ENCODE results near the gene IGLL5.
A peak's percentile ranks its signal among the peaks of the same experiment; 100 is the strongest.

IGLL5 gene

GRCh38 chr22:22939588-22940368, 52.2 kb downstream of the IGLL5 start:
- DNase-seq (ENCODE audit: extremely low read depth, low read depth) = no peak
- no peak overlapping the region for H3K4me3 ChIP-seq (replicated peaks; ENCODE audit: low read depth, low read length)
- TF ChIP-seq CTCF (IDR thresholded peaks at IDR 0.05; ENCODE audit: low read depth, low read length, missing control alignments) = no peak

- H3K4me3 ChIP-seq (replicated peaks; ENCODE audit: low read depth, low read length) = no peak overlapping the region
- DNase-seq (ENCODE audit: extremely low read depth, low read depth) = no peak
- no peak for TF ChIP-seq CTCF (IDR thresholded peaks at IDR 0.05; ENCODE audit: low read depth, low read length, missing control alignments)
Measured at GRCh38 chr22:22940961-22941605, 53.5 kb downstream of the IGLL5 start.

DNA sequence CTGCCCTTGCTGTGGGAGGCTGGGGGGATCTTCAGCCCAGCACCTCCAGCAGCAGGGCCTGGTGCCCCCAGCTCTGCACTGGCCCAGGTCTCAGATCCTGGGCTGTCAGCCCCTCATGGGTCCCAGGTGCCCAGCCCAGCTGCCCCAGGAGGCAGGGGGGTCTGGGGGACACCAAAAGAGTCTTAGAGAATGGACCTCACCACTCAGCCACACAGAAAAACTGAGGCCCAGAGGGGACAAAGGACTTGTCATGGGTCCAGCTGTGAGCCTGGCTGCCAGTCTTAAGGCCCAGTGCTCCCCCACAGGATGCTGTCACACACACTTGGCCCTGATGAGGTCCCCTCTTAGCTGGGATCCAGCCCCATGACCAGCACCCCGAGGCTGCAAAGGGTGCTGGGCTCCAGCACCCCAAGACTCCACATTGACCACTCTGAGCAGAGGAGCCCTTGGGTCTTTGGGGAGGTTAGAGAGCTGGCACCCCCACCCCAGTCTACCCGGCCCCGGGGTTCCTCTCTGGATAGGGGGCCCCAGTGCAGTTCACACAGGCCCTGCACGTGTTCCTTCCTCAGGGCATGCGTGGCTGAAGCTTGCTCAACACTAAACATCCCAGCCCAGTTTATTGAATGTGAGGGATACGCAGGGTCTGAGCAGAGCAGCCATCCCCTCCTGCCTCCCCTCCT, 54.4 kb downstream of the IGLL5 start:
- H3K4me3 ChIP-seq (replicated peaks; ENCODE audit: low read depth, low read length) = no peak overlapping the region
- DNase-seq (ENCODE audit: extremely low read depth, low read depth) = no peak
- TF ChIP-seq CTCF (IDR thresholded peaks at IDR 0.05; ENCODE audit: low read depth, low read length, missing control alignments) = no peak

DNA sequence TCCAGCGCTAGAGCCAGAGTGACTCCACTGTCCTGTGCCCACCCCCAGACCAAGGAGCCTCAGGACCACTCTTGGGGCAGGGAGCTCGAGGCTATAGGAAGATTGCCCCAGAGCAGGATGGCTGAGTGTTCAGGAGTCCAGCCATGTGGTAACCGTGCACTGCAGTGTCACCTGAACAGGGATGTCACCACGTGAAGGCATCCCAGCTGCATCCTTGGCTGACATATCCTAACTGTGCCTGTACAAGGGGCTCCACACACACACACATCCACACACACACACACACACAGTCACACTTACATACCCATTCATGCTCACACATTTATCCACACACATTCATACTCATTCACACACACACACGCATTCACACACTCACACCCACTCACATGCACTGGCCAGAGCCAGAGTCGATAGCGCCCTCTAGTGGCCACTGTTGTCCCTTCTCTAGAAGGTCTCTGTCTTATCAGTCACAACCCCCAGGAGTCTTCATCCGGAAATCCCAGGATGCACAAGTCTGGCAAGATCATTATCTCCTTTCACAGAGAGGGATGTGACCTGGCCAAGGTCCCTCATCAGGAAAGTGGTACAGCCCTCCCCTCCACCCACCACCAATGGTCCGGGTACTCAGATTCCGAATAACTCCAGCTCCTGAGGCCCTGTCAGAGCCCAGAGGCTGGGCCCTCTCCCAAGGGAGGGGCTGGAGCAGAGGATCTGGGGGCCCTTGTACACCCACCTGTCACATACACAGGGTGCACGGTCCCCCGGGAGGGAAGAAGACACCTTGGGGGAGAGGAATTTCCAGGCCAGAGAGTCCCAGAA, 55.1 kb downstream of the IGLL5 start:
- peak; percentile 38 for DNase-seq (ENCODE audit: extremely low read depth, low read depth)
- peak; percentile 94 for TF ChIP-seq CTCF (IDR thresholded peaks at IDR 0.05; ENCODE audit: low read depth, low read length, missing control alignments)
- H3K4me3 ChIP-seq (replicated peaks; ENCODE audit: low read depth, low read length) = no peak overlapping the region

- no peak overlapping the region for H3K4me3 ChIP-seq (replicated peaks; ENCODE audit: low read depth, low read length)
- peak; percentile 7 for TF ChIP-seq CTCF (IDR thresholded peaks at IDR 0.05; ENCODE audit: low read depth, low read length, missing control alignments)
- no peak for DNase-seq (ENCODE audit: extremely low read depth, low read depth)
Measured at GRCh38 chr22:22943521-22944267, 56.1 kb downstream of the IGLL5 start.

Measured in HFF-Myc (cell line).